Measurements from ENCODE around the gene RASAL2. TPM values are rescaled to one million over a fixed set of nuclear protein-coding genes. Genes with fewer than 3 reads are reported as not detected.

RASAL2 gene
- total and polyA plus RNA-seq, 2 of the 13 experiments (the other 11 are each of a cell fraction or from before 2014, with no cell fraction given) = 5.4 to 5.9 TPM

DNA sequence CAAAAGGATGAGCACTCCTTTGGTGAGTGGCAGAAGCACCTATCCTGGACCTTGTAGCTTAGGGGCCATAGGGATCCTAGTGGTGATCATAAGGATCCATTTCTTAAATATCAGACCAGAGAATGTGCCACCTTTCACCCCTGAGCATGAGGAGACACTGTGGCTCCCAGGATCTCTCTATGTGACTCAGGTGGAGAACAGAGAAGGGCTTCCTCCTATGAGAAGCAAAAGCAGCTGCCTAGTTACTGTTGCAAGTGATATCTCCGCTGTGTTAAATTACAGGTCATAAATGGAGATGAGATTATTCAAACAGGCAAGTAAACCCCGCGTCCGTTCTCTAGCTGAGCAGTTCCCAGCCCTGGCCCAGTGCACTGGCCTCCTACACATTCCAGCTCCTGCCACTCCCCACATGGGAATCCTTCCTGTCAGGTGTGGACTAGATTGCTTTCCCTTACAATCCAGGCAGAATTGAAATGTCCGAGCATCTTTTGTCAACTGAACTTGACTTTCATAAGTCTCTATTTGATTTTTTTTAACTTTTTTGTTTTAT lies 376.6 kb downstream of the RASAL2 start:
- DNase-seq (ENCODE audit: low spot score) = no peak
- Histone ChIP-seq H3K4me2 (ENCODE audit: low read depth, low read length) (no peak overlapping the region), H3K36me3 (replicated peaks in 1 of 2; ENCODE audit: control insufficient read depth in 1 of 2, insufficient read depth in 2 of 2, low read length in 2 of 2) (peaks cover 1 to 9% of the 10 kb centered on the region in 2 experiments; a peak in 3 of 5 replicates), H2AFZ (ENCODE audit: low read length) (no peak overlapping the region), H3K27ac (ENCODE audit: extremely low read length, insufficient read depth, low read length) (no peak overlapping the region), H3K4me3 (replicated peaks in 1 of 3; ENCODE audit: insufficient read depth in 1 of 3, low read depth in 2 of 3, low read length in 3 of 3) (no peak overlapping the region), H4K20me1 (ENCODE audit: insufficient read depth, low read length) (no peaks in the 10 kb centered on the region), H3K79me2 (ENCODE audit: insufficient read depth, low read length) (no peaks in the 10 kb centered on the region), H3K27me3 (ENCODE audit: control insufficient read depth in 1 of 2, insufficient read depth in 2 of 2, low read length in 2 of 2) (no peaks in the 10 kb centered on the region), H3K9ac (ENCODE audit: insufficient read depth, low read depth, low read length) (no peak overlapping the region), H3K4me1 (ENCODE audit: insufficient read depth, low read length) (no peaks in the 10 kb centered on the region), H3K9me3 (ENCODE audit: low read length) (no peaks in the 10 kb centered on the region)
- intact Hi-C loops (cut with micrococcal nuclease; ENCODE audit: unreplicated experiment) (no loop called here), in situ Hi-C loops (cut with HindIII; ENCODE audit: extremely low pct_ligation_motif_present, low pct_unique_long_range_greater_than_20kb) (no loop called here)
- ChIA-PET CTCF (ENCODE audit: low intra/inter-chr PET ratio, low total read pairs) (no interaction called here), POLR2A (no interaction called here)
- whole genome bisulfite sequencing (ENCODE audit: low lambda C conversion rate) = 90% methylated on average over 5 of the region's 5 CpGs
- FAIRE-seq = no peak
- TF ChIP-seq, protein P1, sequence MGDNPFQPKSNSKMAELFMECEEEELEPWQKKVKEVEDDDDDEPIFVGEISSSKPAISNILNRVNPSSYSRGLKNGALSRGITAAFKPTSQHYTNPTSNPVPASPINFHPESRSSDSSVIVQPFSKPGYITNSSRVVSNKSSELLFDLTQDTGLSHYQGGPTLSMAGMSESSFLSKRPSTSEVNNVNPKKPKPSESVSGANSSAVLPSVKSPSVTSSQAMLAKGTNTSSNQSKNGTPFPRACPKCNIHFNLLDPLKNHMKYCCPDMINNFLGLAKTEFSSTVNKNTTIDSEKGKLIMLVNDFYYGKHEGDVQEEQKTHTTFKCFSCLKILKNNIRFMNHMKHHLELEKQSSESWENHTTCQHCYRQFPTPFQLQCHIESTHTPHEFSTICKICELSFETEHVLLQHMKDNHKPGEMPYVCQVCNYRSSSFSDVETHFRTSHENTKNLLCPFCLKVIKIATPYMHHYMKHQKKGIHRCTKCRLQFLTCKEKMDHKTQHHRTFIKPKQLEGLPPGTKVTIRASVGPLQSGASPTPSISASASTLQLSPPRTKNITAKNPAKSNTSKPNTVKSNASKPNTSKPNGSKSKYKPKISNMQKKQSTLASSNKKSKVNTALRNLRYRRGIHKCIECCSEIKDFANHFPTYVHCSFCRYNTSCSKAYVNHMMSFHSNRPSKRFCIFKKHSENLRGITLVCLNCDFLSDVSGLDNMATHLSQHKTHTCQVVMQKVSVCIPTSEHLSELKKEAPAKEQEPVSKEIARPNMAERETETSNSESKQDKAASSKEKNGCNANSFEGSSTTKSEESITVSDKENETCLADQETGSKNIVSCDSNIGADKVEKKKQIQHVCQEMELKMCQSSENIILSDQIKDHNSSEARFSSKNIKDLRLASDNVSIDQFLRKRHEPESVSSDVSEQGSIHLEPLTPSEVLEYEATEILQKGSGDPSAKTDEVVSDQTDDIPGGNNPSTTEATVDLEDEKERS (CRISPR knock-in tag; IDR thresholded peaks at IDR 0.05) = no peak
- TF ChIP-seq, protein P2, sequence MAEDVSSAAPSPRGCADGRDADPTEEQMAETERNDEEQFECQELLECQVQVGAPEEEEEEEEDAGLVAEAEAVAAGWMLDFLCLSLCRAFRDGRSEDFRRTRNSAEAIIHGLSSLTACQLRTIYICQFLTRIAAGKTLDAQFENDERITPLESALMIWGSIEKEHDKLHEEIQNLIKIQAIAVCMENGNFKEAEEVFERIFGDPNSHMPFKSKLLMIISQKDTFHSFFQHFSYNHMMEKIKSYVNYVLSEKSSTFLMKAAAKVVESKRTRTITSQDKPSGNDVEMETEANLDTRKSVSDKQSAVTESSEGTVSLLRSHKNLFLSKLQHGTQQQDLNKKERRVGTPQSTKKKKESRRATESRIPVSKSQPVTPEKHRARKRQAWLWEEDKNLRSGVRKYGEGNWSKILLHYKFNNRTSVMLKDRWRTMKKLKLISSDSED (CRISPR knock-in tag; IDR thresholded peaks at IDR 0.05) = no peak
- TF ChIP-seq ZNF772 (CRISPR knock-in tag; IDR thresholded peaks at IDR 0.05) (no peak), MIXL1 (CRISPR knock-in tag; IDR thresholded peaks at IDR 0.05) (no peak)
- TF ChIP-seq, protein P3, sequence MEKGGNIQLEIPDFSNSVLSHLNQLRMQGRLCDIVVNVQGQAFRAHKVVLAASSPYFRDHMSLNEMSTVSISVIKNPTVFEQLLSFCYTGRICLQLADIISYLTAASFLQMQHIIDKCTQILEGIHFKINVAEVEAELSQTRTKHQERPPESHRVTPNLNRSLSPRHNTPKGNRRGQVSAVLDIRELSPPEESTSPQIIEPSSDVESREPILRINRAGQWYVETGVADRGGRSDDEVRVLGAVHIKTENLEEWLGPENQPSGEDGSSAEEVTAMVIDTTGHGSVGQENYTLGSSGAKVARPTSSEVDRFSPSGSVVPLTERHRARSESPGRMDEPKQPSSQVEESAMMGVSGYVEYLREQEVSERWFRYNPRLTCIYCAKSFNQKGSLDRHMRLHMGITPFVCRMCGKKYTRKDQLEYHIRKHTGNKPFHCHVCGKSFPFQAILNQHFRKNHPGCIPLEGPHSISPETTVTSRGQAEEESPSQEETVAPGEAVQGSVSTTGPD (CRISPR knock-in tag; IDR thresholded peaks at IDR 0.05) = no peak
- ATAC-seq = no peak
- BruUV-seq (replicated peaks) = no TSS peak

All from HepG2 (cell line).